ENCODE measurements around the gene ALS2. TPM values are rescaled to one million over a fixed set of nuclear protein-coding genes. Genes with fewer than 3 reads are reported as not detected.

The ALS2 gene
- total RNA-seq, 4 donors from 2014 or later = 20.4 to 33.8 (median 29.2) TPM

DNA sequence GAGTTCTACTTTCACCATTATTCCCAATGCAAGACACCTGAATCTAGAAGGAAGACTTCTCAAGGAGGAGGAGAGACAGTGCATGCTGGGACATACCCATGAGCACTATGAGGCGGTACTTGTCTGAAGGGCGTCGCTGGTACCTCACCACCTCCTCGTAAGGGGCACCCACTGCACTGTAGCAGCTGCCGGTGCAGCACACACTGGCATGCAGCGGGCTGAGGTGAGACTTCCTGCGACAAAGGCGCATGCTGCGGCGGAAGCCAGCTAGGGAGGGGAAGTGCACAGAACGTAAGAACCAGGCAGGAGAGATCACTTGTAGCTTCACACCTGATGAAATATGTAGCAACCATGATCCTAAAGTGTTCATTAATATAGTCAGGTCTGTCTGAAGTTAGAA lies 124.6 kb downstream of the ALS2 start:
- no peak overlapping the region for H3K4me3 ChIP-seq
- DNase-seq = no peak
- no peak for TF ChIP-seq CTCF (IDR thresholded peaks at IDR 0.05)
- no peak for TF ChIP-seq POLR2A (IDR thresholded peaks at IDR 0.05)
- no peak overlapping the region for H3K27ac ChIP-seq
- no peaks in the 10 kb centered on the region for H3K27me3 ChIP-seq
- no peaks in the 10 kb centered on the region for H3K36me3 ChIP-seq
- no peaks in the 10 kb centered on the region for H3K4me1 ChIP-seq
- H3K9me3 ChIP-seq = no peaks in the 10 kb centered on the region

- no peaks in the 10 kb centered on the region for H3K4me1 ChIP-seq
- no peaks in the 10 kb centered on the region for H3K36me3 ChIP-seq
- H3K4me3 ChIP-seq = no peak overlapping the region
- no peaks in the 10 kb centered on the region for H3K27me3 ChIP-seq
- TF ChIP-seq POLR2A (IDR thresholded peaks at IDR 0.05) (no peak), CTCF (IDR thresholded peaks at IDR 0.05) (no peak)
- no peak for DNase-seq
- no peak overlapping the region for H3K27ac ChIP-seq
- H3K9me3 ChIP-seq = no peaks in the 10 kb centered on the region
These were observed 125.9 kb downstream of the ALS2 start for GRCh38 chr2:201654616-201655384.

DNA sequence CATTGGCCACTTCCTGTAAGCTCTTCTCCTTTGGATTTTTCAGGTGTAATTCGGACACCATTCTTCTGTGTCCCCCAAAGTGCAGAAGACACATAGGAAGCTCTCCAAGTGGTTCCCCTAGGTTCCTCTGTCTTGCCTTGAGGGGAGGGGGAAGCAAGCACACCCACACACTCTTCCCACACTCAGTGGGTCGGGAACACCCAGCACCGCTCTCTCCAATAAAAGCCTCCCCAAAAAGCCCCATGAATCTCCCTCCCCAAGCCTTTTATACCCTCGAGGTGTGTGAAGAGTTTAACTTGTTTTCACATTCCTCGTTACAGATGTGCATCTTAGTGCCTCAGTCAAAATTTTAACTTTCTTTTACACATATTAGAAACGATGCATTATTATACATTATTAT lies 127.5 kb downstream of the ALS2 start:
- no peaks in the 10 kb centered on the region for H3K36me3 ChIP-seq
- DNase-seq = no peak
- no peaks in the 10 kb centered on the region for H3K9me3 ChIP-seq
- no peaks in the 10 kb centered on the region for H3K27me3 ChIP-seq
- no peak overlapping the region for H3K27ac ChIP-seq
- no peaks in the 10 kb centered on the region for H3K4me1 ChIP-seq
- TF ChIP-seq POLR2A (IDR thresholded peaks at IDR 0.05) = no peak
- TF ChIP-seq CTCF (IDR thresholded peaks at IDR 0.05) = no peak
- H3K4me3 ChIP-seq = no peak overlapping the region

Small RNAs within 50 kb of the gene (small RNA-seq; reads per million reads assigned to genes)
- 0 reads per million in 2 donors for gene RF00019
- gene UBE2V1P11 = 0 reads per million in 2 donors

Other genes starting within 250 kb of the ALS2 start
- gene TMEM237, start 137.4 kb downstream of the ALS2 start, total RNA-seq = 10 to 100 TPM in 1 of 4 donors, 1 to 10 TPM in 3; 2.7 to 13.2 (median 6.0) TPM
- gene MPP4, start 82.3 kb downstream of the ALS2 start, total RNA-seq = not detected
- 1 to 10 TPM in 2 of 4 donors, under 1 TPM in 1, not detected in 1; 0.27 to 9.9 (median 1.0) TPM for gene CDK15, start 25.6 kb upstream of the ALS2 start, total RNA-seq